Tibial nerve (tissue), 4 donors: ENCODE data around the gene EXTL1.

ENCODE experiments used
- CTCF ChIP-seq, 5 experiments: fragments of 200-600 bp in 3 of 5; fragments of 450-650 bp in 2 of 5; sonication (generic) in 3 of 5; IDR thresholded peaks; one replicate each; pipeline ENCODE4 v1.5.1; 2016 to 2019; ENCODE audit warnings: antibody characterized with exemption in 5 of 5, mild to moderate bottlenecking in 3 of 5, moderate library complexity in 2 of 5
- EP300 ChIP-seq, 2 donors: sonication (generic); formaldehyde crosslinking; IDR thresholded peaks; one replicate each; pipeline ENCODE4 v1.6.1; 2017; ENCODE audit warnings: antibody characterized with exemption in 2 of 2, mild to moderate bottlenecking in 1 of 2
- POLR2A ChIP-seq, 2 donors: fragments of 450-650 bp; IDR thresholded peaks; one replicate each; pipeline ENCODE4 v1.6.1; 2017; ENCODE audit warnings: antibody characterized with exemption in 2 of 2, mild to moderate bottlenecking in 2 of 2, moderate library complexity in 2 of 2

GRCh38 chr1:26072305-26072704 lies 50.7 kb downstream of the EXTL1 start:
- TF ChIP-seq CTCF (IDR thresholded peaks at IDR 0.05) (no peak), POLR2A (IDR thresholded peaks at IDR 0.05) (no peak), EP300 (IDR thresholded peaks at IDR 0.05) (no peak)
